VCaP (cell line): ENCODE measurements around the gene G3BP1.
"Not testable (repeated sequence)": the region's sequence is repeated elsewhere in the genome, so short reads cannot be mapped to it uniquely, and the experiment has no call there.

Source experiments
- H3K27ac ChIP-seq: fragments of 450-650 bp; 2 replicates; pipeline ENCODE4 v1.5.1; 2017
- CTCF ChIP-seq: fragments of 450-650 bp; conservative IDR thresholded peaks from 2 replicates; pipeline ENCODE4 v1.5.1; 2017; ENCODE audit warnings: mild to moderate bottlenecking, moderate library complexity

G3BP1 gene

GRCh38 chr5:151846765-151847164 lies 75.0 kb downstream of the G3BP1 start:
- H3K27ac ChIP-seq: no peak overlapping the region
- TF ChIP-seq CTCF: no peak

- TF ChIP-seq CTCF: no peak
- no peak overlapping the region for H3K27ac ChIP-seq
Observed at GRCh38 chr5:151847871-151848270, 76.1 kb downstream of the G3BP1 start.

GRCh38 chr5:151855701-151856100 lies 83.9 kb downstream of the G3BP1 start:
- no peak overlapping the region for H3K27ac ChIP-seq
- TF ChIP-seq CTCF: no peak

GRCh38 chr5:151856861-151857260 lies 85.1 kb downstream of the G3BP1 start:
- H3K27ac ChIP-seq: no peak overlapping the region
- TF ChIP-seq CTCF: no peak

GRCh38 chr5:151860867-151861266 lies 89.1 kb downstream of the G3BP1 start:
- H3K27ac ChIP-seq: not testable (repeated sequence)
